ENCODE results near the gene SERINC5. TPM values are rescaled to one million over a fixed set of nuclear protein-coding genes. Genes with fewer than 3 reads are reported as not detected.

The SERINC5 gene
- total and polyA plus RNA-seq, 2 of the 4 experiments (the other 2 are of a cell fraction) = 5.0 to 8.1 TPM

DNA sequence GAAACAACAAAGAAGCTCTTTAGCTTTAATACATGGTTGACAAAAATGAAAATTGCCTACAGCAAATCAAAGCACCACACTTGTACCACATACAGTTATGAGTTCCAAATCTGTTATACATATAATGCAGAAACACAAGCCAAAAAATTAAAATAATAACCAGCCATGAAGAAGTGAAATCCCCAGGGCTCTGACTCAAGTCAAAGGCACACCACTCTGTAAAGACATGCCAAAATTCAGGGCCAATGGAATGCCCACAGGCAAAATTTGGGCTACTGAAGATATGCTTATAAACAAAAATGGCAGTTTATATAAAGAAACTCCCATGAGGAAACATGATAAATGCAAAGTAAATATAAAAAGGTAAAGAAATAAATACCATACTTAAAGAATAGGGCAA is 191.7 kb downstream of the SERINC5 start:
- Histone ChIP-seq H3K4me1 (ENCODE audit: control insufficient read depth, insufficient read depth, low read length) (no peaks in the 10 kb centered on the region), H2BK15ac (ENCODE audit: low read depth, low read length) (no peak overlapping the region), H3K4ac (ENCODE audit: low read depth, low read length) (no peak overlapping the region), H3K4me2 (ENCODE audit: low read depth, low read length) (no peak overlapping the region), H3K27ac (ENCODE audit: insufficient read depth, low read length) (no peak overlapping the region), H2AK5ac (ENCODE audit: low read depth, low read length) (no peak overlapping the region), H2AK9ac (replicated peaks; ENCODE audit: low read depth, low read length, poor library complexity) (no peak overlapping the region), H4K20me1 (ENCODE audit: insufficient read depth, low read length) (no peaks in the 10 kb centered on the region), H3K36me3 (ENCODE audit: control insufficient read depth, insufficient read depth, low read length) (no peaks in the 10 kb centered on the region), H4K91ac (ENCODE audit: insufficient read depth, low read depth, low read length) (no peak overlapping the region), H3K79me1 (ENCODE audit: low read depth in 1 of 2, low read length in 2 of 2) (no peaks in the 10 kb centered on the region), H4K8ac (ENCODE audit: low read depth in 2 of 2, low read length in 2 of 2) (no peak overlapping the region), H3K14ac (replicated peaks; ENCODE audit: low read depth, low read length) (no peak overlapping the region), H3K9me3 (ENCODE audit: control insufficient read depth, insufficient read depth, low read length) (no peaks in the 10 kb centered on the region), H2BK5ac (ENCODE audit: low read depth, low read length, poor library complexity, severe bottlenecking) (no peak overlapping the region), H3K27me3 (ENCODE audit: control insufficient read depth, insufficient read depth, low read length) (peaks cover 4% of the 10 kb centered on the region; the same call in 1 of the 2 replicates), H3K23ac (ENCODE audit: low read depth, low read length) (no peak overlapping the region), H4K5ac (ENCODE audit: low read depth, low read length) (no peak overlapping the region), H2BK20ac (ENCODE audit: low read depth, low read length) (no peak overlapping the region), H3K18ac (ENCODE audit: low read depth, low read length) (no peak overlapping the region), H2AFZ (replicated peaks; ENCODE audit: low read length, poor library complexity) (no peak overlapping the region), H3K4me3 (ENCODE audit: insufficient read depth, low read depth, low read length) (no peak overlapping the region), H3K56ac (ENCODE audit: extremely low read depth, insufficient read depth, low read length) (no peak overlapping the region), H3K9ac (ENCODE audit: low read depth, low read length) (no peak overlapping the region), H2BK120ac (ENCODE audit: low read depth, low read length) (no peak overlapping the region), H3K9me1 (ENCODE audit: insufficient read depth, low read length) (no peaks in the 10 kb centered on the region)
- BruUV-seq (replicated peaks) = no TSS peak
- dilution Hi-C loops (cut with HindIII; ENCODE audit: low sequenced_read_pairs, unreplicated experiment) = no loop called here
- DNase-seq = no peak
- POLR2A ChIA-PET (ENCODE audit: unreplicated experiment) = no interaction called here
- intact Hi-C loops (cut with micrococcal nuclease) = no loop called here
- CTCF ChIA-PET = interaction anchor here (0.9 kb wide), 1 partner anchor 19 kb away, joined by 3 read pairs; no protein-coding TSS in a partner anchor
- ATAC-seq (ENCODE audit: low read depth) = no peak
- in situ Hi-C loops (cut with MboI; ENCODE audit: low sequenced_read_pairs) = no loop called here
- TF ChIP-seq FOS (IDR thresholded peaks at IDR 0.05; ENCODE audit: low read depth, low read length) (no peak), BHLHE40 (IDR thresholded peaks at IDR 0.05; ENCODE audit: low read depth, low read length) (no peak), POLR2A (IDR thresholded peaks at IDR 0.05; ENCODE audit: low read depth, low read length) (no peak), MAZ (IDR thresholded peaks at IDR 0.05; ENCODE audit: borderline replicate concordance, low read depth, low read length) (no peak), CEBPB (IDR thresholded peaks at IDR 0.05; ENCODE audit: low read depth, low read length) (no peak), MAFK (IDR thresholded peaks at IDR 0.05; ENCODE audit: low read depth, low read length) (no peak), MXI1 (IDR thresholded peaks at IDR 0.05; ENCODE audit: borderline replicate concordance, low read depth, low read length) (no peak), SMC3 (IDR thresholded peaks at IDR 0.05; ENCODE audit: low read depth, low read length) (no peak), RFX5 (IDR thresholded peaks at IDR 0.05; ENCODE audit: low read depth, low read length) (no peak)
- TF ChIP-seq, protein P1, sequence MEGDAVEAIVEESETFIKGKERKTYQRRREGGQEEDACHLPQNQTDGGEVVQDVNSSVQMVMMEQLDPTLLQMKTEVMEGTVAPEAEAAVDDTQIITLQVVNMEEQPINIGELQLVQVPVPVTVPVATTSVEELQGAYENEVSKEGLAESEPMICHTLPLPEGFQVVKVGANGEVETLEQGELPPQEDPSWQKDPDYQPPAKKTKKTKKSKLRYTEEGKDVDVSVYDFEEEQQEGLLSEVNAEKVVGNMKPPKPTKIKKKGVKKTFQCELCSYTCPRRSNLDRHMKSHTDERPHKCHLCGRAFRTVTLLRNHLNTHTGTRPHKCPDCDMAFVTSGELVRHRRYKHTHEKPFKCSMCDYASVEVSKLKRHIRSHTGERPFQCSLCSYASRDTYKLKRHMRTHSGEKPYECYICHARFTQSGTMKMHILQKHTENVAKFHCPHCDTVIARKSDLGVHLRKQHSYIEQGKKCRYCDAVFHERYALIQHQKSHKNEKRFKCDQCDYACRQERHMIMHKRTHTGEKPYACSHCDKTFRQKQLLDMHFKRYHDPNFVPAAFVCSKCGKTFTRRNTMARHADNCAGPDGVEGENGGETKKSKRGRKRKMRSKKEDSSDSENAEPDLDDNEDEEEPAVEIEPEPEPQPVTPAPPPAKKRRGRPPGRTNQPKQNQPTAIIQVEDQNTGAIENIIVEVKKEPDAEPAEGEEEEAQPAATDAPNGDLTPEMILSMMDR (conservative IDR thresholded peaks at IDR 0.05; ENCODE audit: low read depth, low read length) = no peak

Other genes with a start within 250 kb of the SERINC5 start
- 0.83 and 0.90 TPM in 2 replicates for gene THBS4, start 220.7 kb downstream of the SERINC5 start, total RNA-seq (2012; rRNA removed)
- 0.53 and 0.92 TPM in 2 replicates for gene THBS4, start 220.7 kb downstream of the SERINC5 start, polyA plus RNA-seq (2012; rRNA removed)
- not detected in 2 replicates for gene SPZ1, start 64.0 kb upstream of the SERINC5 start, total RNA-seq (2012; rRNA removed)
- not detected in 2 replicates for gene SPZ1, start 64.0 kb upstream of the SERINC5 start, polyA plus RNA-seq (2012; rRNA removed)
- 11.1 and 19.4 TPM in 2 replicates for gene ZFYVE16, start 152.0 kb upstream of the SERINC5 start, total RNA-seq (2012; rRNA removed)
- 4.0 and 5.3 TPM in 2 replicates for gene ZFYVE16, start 152.0 kb upstream of the SERINC5 start, polyA plus RNA-seq (2012; rRNA removed)
- gene FAM151B, start 232.1 kb upstream of the SERINC5 start, total RNA-seq (2012; rRNA removed) = 2.8 and 2.9 TPM in 2 replicates
- gene FAM151B, start 232.1 kb upstream of the SERINC5 start, polyA plus RNA-seq (2012; rRNA removed) = 1.0 and 1.5 TPM in 2 replicates